GM12864 (cell line): ENCODE data around the gene NPHP4.

Experiments
- DNase-seq: peaks from one replicate; pipeline ENCODE4 v3.0.0-alpha.2; 2011; ENCODE audit warnings: low read depth
- H3K4me3 ChIP-seq: 2 replicates; pipeline ENCODE4 v1.5.1; 2011; ENCODE audit warnings: mild to moderate bottlenecking, low read depth, low read length, control low read depth
- CTCF ChIP-seq: IDR thresholded peaks from 2 replicates; pipeline ENCODE4 v1.5.1; 2011; ENCODE audit warnings: low read depth, mild to moderate bottlenecking, moderate library complexity, low read length, control low read depth, inconsistent platforms; ENCODE audit errors: missing control alignments

Gene NPHP4

GRCh38 chr1:5914676-5915365, 77.4 kb downstream of the NPHP4 start:
- no peak for TF ChIP-seq CTCF
- DNase-seq: no peak
- H3K4me3 ChIP-seq: no peak overlapping the region

DNA sequence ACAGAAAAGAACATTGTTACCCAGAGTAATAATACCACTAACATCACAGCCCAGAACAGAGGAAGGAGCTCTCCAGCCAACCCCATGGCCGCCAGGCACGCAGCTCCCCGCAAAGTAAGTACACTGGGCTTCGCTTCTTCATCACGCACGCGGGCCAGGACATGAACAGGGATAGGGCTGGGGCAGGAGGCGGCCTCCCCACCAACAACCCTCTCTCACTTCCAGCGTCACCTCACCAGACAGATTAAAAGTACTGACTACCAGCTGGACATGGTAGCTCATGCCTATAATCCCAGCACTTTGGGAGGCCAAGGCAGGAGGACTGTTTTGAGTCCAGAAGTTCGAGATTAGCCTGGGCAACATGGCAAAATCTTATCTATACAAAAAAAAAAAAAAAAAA, 78.3 kb downstream of the NPHP4 start:
- H3K4me3 ChIP-seq: no peak overlapping the region
- DNase-seq: no peak
- no peak for TF ChIP-seq CTCF

DNA sequence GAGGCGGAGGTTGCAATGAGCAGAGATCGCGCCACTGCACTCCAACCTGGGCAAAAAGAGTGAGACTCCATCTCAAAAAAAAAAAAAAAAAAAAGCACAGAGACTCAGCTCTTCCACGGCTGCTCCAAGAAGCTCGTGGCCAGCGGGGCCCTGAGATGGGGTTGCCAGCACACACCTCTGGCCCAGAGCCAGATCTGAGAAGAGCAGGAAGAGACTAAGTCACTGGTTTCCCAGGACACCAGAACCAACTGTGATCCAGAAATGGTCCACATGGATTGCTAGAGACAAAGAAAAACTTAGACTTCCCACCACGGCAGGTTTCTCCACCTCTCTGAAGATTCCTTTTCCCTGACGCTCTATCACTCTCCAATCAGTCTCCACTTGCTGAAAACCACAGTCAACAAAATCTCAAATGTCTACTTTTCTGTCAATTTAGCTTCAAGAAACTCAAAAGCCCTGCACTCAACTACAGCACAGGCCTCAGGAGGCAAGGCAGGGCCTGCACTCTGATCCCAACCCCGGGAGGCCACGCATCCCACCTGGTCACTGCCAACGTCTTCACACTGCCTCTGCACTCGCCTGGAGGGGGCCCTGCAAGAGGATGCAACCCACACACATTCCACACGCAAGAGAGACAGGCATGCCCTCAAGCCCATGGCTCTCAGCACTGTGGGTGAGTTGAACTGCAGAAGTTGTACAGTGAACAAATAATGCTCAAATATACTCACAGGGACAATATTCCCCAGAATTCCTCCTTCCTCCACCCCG, 79.0 kb downstream of the NPHP4 start:
- no peak overlapping the region for H3K4me3 ChIP-seq
- TF ChIP-seq CTCF: no peak
- DNase-seq: no peak

DNA sequence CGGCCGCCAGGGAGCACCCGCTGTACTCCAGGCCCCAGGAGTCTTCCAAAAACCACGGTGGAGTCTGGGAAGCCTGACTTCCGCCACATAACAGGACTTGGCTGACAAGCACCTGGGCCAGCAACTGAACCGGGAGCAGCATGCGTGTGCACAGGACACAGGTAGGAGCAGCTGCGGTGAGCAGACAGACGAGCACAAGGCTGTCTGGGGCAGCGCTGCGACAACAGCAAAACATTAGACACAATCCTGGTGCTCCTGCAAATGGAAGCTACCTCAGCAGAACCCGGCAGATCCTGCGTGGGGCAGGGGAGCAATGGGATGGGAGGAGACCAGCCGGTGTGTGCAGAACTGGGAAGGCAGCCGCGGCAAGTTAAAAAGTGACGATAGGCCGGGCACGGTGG, 80.4 kb downstream of the NPHP4 start:
- H3K4me3 ChIP-seq: no peak overlapping the region
- DNase-seq: no peak
- no peak for TF ChIP-seq CTCF

GRCh38 chr1:5911157-5911556, 81.1 kb downstream of the NPHP4 start:
- DNase-seq: no peak
- H3K4me3 ChIP-seq: no peak overlapping the region
- TF ChIP-seq CTCF: no peak

GRCh38 chr1:5910666-5911065, 81.6 kb downstream of the NPHP4 start:
- TF ChIP-seq CTCF: no peak
- H3K4me3 ChIP-seq: no peak overlapping the region
- DNase-seq: no peak

- H3K4me3 ChIP-seq: no peak overlapping the region
- TF ChIP-seq CTCF: no peak
- no peak for DNase-seq
These were observed 82.0 kb downstream of the NPHP4 start for GRCh38 chr1:5910276-5910620.
